GM12873 (cell line): Measurements from ENCODE around the gene CLK4.

Experiments used
- TF ChIP-seq, protein P1 (sequence below): IDR thresholded peaks from 2 replicates; pipeline ENCODE4 v1.5.1; 2012; ENCODE audit warnings: low read depth, mild to moderate bottlenecking, moderate library complexity, low read length, control low read depth; ENCODE audit not compliant: insufficient read depth; ENCODE audit errors: missing control alignments

Gene CLK4

GRCh38 chr5:178619390-178619789 is 7.5 kb downstream of the CLK4 start:
- TF ChIP-seq, protein P1, sequence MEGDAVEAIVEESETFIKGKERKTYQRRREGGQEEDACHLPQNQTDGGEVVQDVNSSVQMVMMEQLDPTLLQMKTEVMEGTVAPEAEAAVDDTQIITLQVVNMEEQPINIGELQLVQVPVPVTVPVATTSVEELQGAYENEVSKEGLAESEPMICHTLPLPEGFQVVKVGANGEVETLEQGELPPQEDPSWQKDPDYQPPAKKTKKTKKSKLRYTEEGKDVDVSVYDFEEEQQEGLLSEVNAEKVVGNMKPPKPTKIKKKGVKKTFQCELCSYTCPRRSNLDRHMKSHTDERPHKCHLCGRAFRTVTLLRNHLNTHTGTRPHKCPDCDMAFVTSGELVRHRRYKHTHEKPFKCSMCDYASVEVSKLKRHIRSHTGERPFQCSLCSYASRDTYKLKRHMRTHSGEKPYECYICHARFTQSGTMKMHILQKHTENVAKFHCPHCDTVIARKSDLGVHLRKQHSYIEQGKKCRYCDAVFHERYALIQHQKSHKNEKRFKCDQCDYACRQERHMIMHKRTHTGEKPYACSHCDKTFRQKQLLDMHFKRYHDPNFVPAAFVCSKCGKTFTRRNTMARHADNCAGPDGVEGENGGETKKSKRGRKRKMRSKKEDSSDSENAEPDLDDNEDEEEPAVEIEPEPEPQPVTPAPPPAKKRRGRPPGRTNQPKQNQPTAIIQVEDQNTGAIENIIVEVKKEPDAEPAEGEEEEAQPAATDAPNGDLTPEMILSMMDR: no peak

DNA sequence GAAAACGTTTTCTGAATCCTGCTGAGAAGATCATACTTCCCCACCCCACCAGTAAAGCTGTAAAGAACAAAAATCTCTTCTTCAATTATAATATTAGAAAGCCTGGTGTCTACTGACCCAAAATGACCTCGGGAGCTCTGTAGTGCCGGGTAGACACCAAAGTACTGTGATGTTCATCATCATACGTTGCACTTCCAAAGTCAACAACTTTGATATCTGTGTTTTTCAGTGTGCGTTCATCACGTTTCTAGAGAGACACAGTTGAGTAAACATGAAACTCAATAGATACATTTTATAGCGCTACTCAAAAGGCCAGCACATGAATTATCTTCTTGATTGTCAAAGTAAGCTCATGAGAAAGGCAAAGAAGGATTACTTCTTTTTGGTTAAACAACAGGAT is 14.6 kb downstream of the CLK4 start:
- TF ChIP-seq, protein P1: no peak

DNA sequence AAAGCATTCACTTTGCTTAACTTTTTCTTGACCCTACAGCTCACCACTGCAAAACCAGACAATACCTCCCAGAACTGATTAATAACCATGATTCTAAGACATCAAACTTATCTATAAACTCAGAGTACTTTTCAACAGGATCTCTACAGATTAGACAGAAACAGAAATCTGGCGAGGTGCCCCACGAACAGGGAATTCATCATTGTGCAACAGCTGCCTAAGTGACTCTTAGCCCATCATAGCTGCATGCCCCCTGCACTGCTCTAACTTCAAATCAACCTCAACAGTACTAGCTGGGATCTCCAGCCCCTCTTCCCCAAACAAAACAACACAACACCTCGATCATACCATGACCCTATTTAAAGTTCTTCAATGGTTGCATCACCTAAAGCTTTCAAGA is 20.6 kb downstream of the CLK4 start:
- TF ChIP-seq, protein P1: no peak

DNA sequence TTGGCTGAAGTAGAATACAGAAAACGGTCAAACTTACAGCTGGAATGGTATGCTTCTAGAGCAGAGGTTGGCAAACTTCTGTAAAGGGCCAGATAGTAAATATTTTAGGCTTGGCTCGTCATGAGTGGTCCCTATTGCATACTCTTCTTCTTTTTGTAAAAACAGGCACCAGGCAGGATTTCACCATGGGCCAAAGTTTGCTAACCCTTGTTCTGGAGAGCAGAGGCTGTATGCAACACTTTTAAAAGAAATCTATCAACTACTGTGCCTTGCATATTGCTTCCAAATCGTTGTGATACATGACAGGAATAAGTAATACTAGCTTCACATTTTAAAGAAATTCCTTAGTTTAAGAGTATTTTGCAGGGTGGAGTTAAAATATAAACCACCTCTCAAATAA is 21.1 kb downstream of the CLK4 start:
- TF ChIP-seq, protein P1: no peak

DNA sequence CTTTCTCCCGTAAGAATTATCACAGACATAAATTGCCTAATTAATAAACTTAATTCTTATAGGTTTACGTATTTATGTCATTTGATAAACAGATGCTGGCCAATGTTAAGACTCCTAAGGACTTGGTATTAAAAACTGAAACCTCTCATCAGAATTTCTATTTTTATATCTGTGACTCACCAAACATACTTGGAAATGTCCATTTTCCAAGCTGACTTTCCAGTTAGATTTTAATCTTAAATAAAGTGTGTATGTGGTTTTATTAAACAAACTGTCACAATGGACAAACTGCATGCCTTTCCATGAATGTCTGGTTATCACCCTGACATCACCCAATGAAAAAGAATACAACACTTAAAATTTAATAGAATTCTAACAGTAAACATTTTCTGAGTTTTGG is 24.1 kb downstream of the CLK4 start:
- TF ChIP-seq, protein P1: no peak

GRCh38 chr5:178595750-178596149 is 31.1 kb downstream of the CLK4 start:
- TF ChIP-seq, protein P1: no peak

DNA sequence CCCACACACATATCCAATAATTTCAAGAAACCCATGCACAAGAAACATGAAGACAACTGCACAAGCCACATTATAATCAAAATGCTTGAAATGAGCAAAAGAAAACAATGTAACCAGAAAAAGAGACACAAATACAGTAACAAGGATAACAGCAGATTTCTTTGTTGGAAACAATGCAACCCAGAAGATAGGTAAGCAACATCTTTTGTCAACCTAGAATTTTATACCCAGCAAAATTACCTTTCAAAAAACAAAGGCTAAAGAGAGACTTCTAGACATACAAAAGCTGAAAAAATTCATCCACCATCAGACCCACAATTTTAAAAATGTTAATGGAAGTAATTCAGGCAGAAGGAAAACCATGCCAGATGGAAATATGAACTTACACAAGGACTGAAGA is 31.7 kb downstream of the CLK4 start:
- TF ChIP-seq, protein P1: no peak
